A549 (cell line): ENCODE results near the gene PTGES2.

Experiments
- CHD2 ChIP-seq: fragments of 150-350 bp; IDR thresholded peaks from 2 replicates; pipeline ENCODE4 v1.6.1; 2014; ENCODE audit warnings: low read length; ENCODE audit not compliant: partially characterized antibody
- CTCF ChIP-seq: fragments of >200 bp; sonication (Bioruptor Twin); formaldehyde crosslinking; IDR thresholded peaks from 3 replicates; pipeline ENCODE4 v1.5.1; 2016
- E2F6 ChIP-seq: IDR thresholded peaks from 2 replicates; pipeline ENCODE4 v1.6.1; 2012; ENCODE audit warnings: low read depth, borderline replicate concordance
- ELK1 ChIP-seq: fragments of 150-350 bp; IDR thresholded peaks from 2 replicates; pipeline ENCODE4 v1.6.1; 2014; ENCODE audit warnings: low read depth, mild to moderate bottlenecking, low read length
- EP300 ChIP-seq, 2 experiments: fragments of >200 bp; sonication (Bioruptor Twin); formaldehyde crosslinking; IDR thresholded peaks; 2 replicates in 1 of 2; 3 replicates in 1 of 2; pipeline ENCODE4 v1.6.1; 2016 to 2017
- KDM1A ChIP-seq: fragments of 200-600 bp; sonication (generic); IDR thresholded peaks from 2 replicates; pipeline ENCODE4 v1.6.1; 2016; ENCODE audit warnings: low read depth, mild to moderate bottlenecking
- MAFK ChIP-seq: fragments of 450-650 bp; IDR thresholded peaks from 2 replicates; pipeline ENCODE4 v1.6.1; 2014; ENCODE audit not compliant: partially characterized antibody
- MAX ChIP-seq: IDR thresholded peaks from 2 replicates; pipeline ENCODE4 v1.6.1; 2012
- MYC ChIP-seq: IDR thresholded peaks from 2 replicates; pipeline ENCODE4 v1.6.1; 2012; ENCODE audit warnings: mild to moderate bottlenecking, inconsistent platforms, low read length, improper control_type of control experiment, borderline replicate concordance
- POLR2A ChIP-seq: IDR thresholded peaks from 2 replicates; pipeline ENCODE4 v1.6.1; 2012; ENCODE audit warnings: mild to moderate bottlenecking, low read length
- POLR2AphosphoS2 ChIP-seq: conservative IDR thresholded peaks from 2 replicates; pipeline ENCODE4 v1.6.1; 2012; ENCODE audit warnings: low read length, improper control_type of control experiment, inconsistent platforms
- RAD21 ChIP-seq, 2 experiments: fragments of >200 bp in 1 of 2; sonication (Bioruptor Twin) in 1 of 2; formaldehyde crosslinking in 1 of 2; IDR thresholded peaks in 1 of 2; conservative IDR thresholded peaks in 1 of 2; 2 replicates in 1 of 2; 3 replicates in 1 of 2; pipeline ENCODE4 v1.6.1; 2012 to 2018; ENCODE audit warnings: inconsistent platforms in 1 of 2
- SMC3 ChIP-seq: fragments of >200 bp; sonication (Bioruptor Twin); formaldehyde crosslinking; IDR thresholded peaks from 3 replicates; pipeline ENCODE4 v1.6.1; 2018; ENCODE audit warnings: inconsistent platforms
- ZFP36 ChIP-seq: fragments of 450-650 bp; IDR thresholded peaks from 2 replicates; pipeline ENCODE4 v1.6.1; 2014; ENCODE audit warnings: borderline replicate concordance; ENCODE audit not compliant: partially characterized antibody

GRCh38 chr9:128088253-128088945 is 39.1 kb downstream of the PTGES2 start:
- TF ChIP-seq E2F6 (no peak), EP300 (IDR thresholded peaks at IDR 0.05) (no peak), CTCF (no peak), ELK1 (no peak), KDM1A (no peak), POLR2AphosphoS2 (no peak), POLR2A (no peak), MAX (no peak), SMC3 (no peak), RAD21 (conservative IDR thresholded peaks at IDR 0.05 in 1 of 2, IDR thresholded peaks at IDR 0.05 in 1 of 2) (no peak), MYC (no peak), ZFP36 (no peak), MAFK (no peak), CHD2 (no peak)
